Epidermal melanocyte (primary cell): Measurements from ENCODE around the gene ENTPD5.
"Not testable (repeated sequence)": the region's sequence is repeated elsewhere in the genome, so short reads cannot be mapped to it uniquely, and the experiment has no call there.

Experiments used
- DNase-seq: peaks from one replicate; pipeline ENCODE4 v3.0.0; 2011; ENCODE audit warnings: low spot score; ENCODE audit not compliant: insufficient read length

Gene ENTPD5

GRCh38 chr14:74008843-74009499 lies 10.1 kb downstream of the ENTPD5 start:
- no peak for DNase-seq

GRCh38 chr14:74005664-74006063 lies 13.4 kb downstream of the ENTPD5 start:
- DNase-seq = not testable (repeated sequence)

GRCh38 chr14:73998726-73999125 lies 20.4 kb downstream of the ENTPD5 start:
- DNase-seq = no peak

- no peak for DNase-seq
These were observed 21.1 kb downstream of the ENTPD5 start for GRCh38 chr14:73997944-73998447.

- no peak for DNase-seq
These were observed 21.8 kb downstream of the ENTPD5 start for GRCh38 chr14:73997108-73997943.

GRCh38 chr14:73996731-73997107 lies 22.4 kb downstream of the ENTPD5 start:
- DNase-seq = no peak

- no peak for DNase-seq
These were observed 23.1 kb downstream of the ENTPD5 start for GRCh38 chr14:73995977-73996378.

GRCh38 chr14:73994926-73995325 lies 24.2 kb downstream of the ENTPD5 start:
- DNase-seq = not testable (repeated sequence)

GRCh38 chr14:73991092-73991491 lies 28.0 kb downstream of the ENTPD5 start:
- DNase-seq = no peak

- DNase-seq = not testable (repeated sequence)
These were observed 30.4 kb downstream of the ENTPD5 start for GRCh38 chr14:73988656-73989055.

GRCh38 chr14:73988065-73988464 lies 31.0 kb downstream of the ENTPD5 start:
- DNase-seq = no peak

- DNase-seq = no peak
These were observed 41.2 kb downstream of the ENTPD5 start for GRCh38 chr14:73977896-73978295.

- DNase-seq = no peak
These were observed 43.0 kb downstream of the ENTPD5 start for GRCh38 chr14:73976125-73976524.

- no peak for DNase-seq
These were observed 45.6 kb downstream of the ENTPD5 start for GRCh38 chr14:73973497-73973896.

GRCh38 chr14:73968885-73969284 lies 50.2 kb downstream of the ENTPD5 start:
- no peak for DNase-seq

GRCh38 chr14:73965216-73965615 lies 53.9 kb downstream of the ENTPD5 start:
- DNase-seq = no peak

GRCh38 chr14:73961192-73961591 lies 57.9 kb downstream of the ENTPD5 start:
- no peak for DNase-seq

- no peak for DNase-seq
These were observed 60.5 kb downstream of the ENTPD5 start for GRCh38 chr14:73958591-73958990.

- DNase-seq = no peak
These were observed 63.4 kb downstream of the ENTPD5 start for GRCh38 chr14:73955674-73956073.

GRCh38 chr14:73953731-73954130 lies 65.4 kb downstream of the ENTPD5 start:
- DNase-seq = no peak

- peak; percentile 84 for DNase-seq
These were observed 69.0 kb downstream of the ENTPD5 start, which contains the start of the genes COQ6 and FAM161B for GRCh38 chr14:73949752-73950734. TSS of gene COQ6 (plus strand) at chr14:73950302. CDS start at chr14:73950333, 31 bp downstream. TSS of gene FAM161B (minus strand) at chr14:73950094. CDS start at chr14:73950026, 68 bp downstream.
